HepG2 (cell line): ENCODE measurements around the gene IL16.

Experiments used
- CEBPG ChIP-seq: IDR thresholded peaks from 2 replicates; pipeline ENCODE4 v1.6.1; 2016
- CSRNP1 ChIP-seq: sonication (generic); formaldehyde crosslinking; IDR thresholded peaks from 2 replicates; pipeline ENCODE4 v1.8.1; 2023; ENCODE audit warnings: mild to moderate bottlenecking, missing genetic modification reagents
- CTCF ChIP-seq: sonication (generic); formaldehyde crosslinking; IDR thresholded peaks from 2 replicates; pipeline ENCODE4 v1.5.0; 2020; ENCODE audit warnings: mild to moderate bottlenecking, missing genetic modification reagents, moderate library complexity
- EZH2 ChIP-seq: conservative IDR thresholded peaks from 2 replicates; pipeline ENCODE4 v1.6.1; 2012; ENCODE audit warnings: mild to moderate bottlenecking, low read depth, low read length, moderate library complexity
- GMEB1 ChIP-seq: sonication (generic); formaldehyde crosslinking; IDR thresholded peaks from 2 replicates; pipeline ENCODE4 v1.5.1; 2020; ENCODE audit warnings: missing genetic modification reagents, mild to moderate bottlenecking, borderline replicate concordance
- MAFF ChIP-seq: IDR thresholded peaks from 2 replicates; pipeline ENCODE4 v1.6.1; 2011; ENCODE audit warnings: low read depth, low read length, improper control_type of control experiment
- MAX ChIP-seq: IDR thresholded peaks from 2 replicates; pipeline ENCODE4 v1.6.1; 2012; ENCODE audit warnings: inconsistent platforms
- NFYB ChIP-seq: sonication (generic); formaldehyde crosslinking; IDR thresholded peaks from 2 replicates; pipeline ENCODE4 v1.4.0; 2020; ENCODE audit warnings: missing genetic modification reagents
- POLR2A ChIP-seq, 2 experiments: IDR thresholded peaks; 2 replicates each; pipeline ENCODE4 v1.6.1; 2011; ENCODE audit warnings: low read depth in 2 of 2, low read length in 2 of 2, mild to moderate bottlenecking in 1 of 2, moderate library complexity in 1 of 2; ENCODE audit not compliant: insufficient read depth in 1 of 2
- TAF1 ChIP-seq: sonication (generic); formaldehyde crosslinking; IDR thresholded peaks from 2 replicates; pipeline ENCODE4 v1.4.0; 2020; ENCODE audit warnings: missing genetic modification reagents
- TBL1XR1 ChIP-seq: fragments of 150-350 bp; IDR thresholded peaks from 2 replicates; pipeline ENCODE4 v1.6.1; 2014; ENCODE audit warnings: borderline replicate concordance, low read length; ENCODE audit not compliant: partially characterized antibody
- ZNF468 ChIP-seq: sonication (generic); formaldehyde crosslinking; IDR thresholded peaks from 2 replicates; pipeline ENCODE4 v1.8.0; 2022; ENCODE audit warnings: mild to moderate bottlenecking, moderate library complexity, missing genetic modification reagents

- TF ChIP-seq ZNF468 (no peak), MAX (no peak), POLR2A (IDR thresholded peaks at IDR 0.05; ENCODE audit: insufficient read depth in 1 of 2, low read depth in 2 of 2, low read length in 2 of 2) (no peak), CSRNP1 (CRISPR knock-in tag) (no peak), EZH2 (no peak), GMEB1 (CRISPR knock-in tag) (no peak), CEBPG (CRISPR knock-in tag) (no peak), TAF1 (CRISPR knock-in tag) (no peak), CTCF (no peak), NFYB (no peak), TBL1XR1 (no peak), MAFF (no peak)
Observed at GRCh38 chr15:81301815-81302399, 105.2 kb downstream of the IL16 start.
